ENCODE measurements around the gene DHX16. TPM values are rescaled to one million over a fixed set of nuclear protein-coding genes. Genes with fewer than 3 reads are reported as not detected.

Gene DHX16
- total RNA-seq, 2 experiments from 2014 or later = 27.1 to 37.5 TPM

GRCh38 chr6:30612213-30612612 lies 60.6 kb downstream of the DHX16 start:
- peaks cover 87% of the 10 kb centered on the region for H3K36me3 ChIP-seq (ENCODE audit: insufficient read depth, low read length)
- H4K20me1 ChIP-seq (ENCODE audit: insufficient read depth, low read length) = peaks cover 30% of the 10 kb centered on the region; the same call in 1 of the 2 replicates
- no peak for DNase-seq (ENCODE audit: low spot score)
- no peaks in the 10 kb centered on the region for H3K9me2 ChIP-seq (ENCODE audit: insufficient read depth, low read length)
- ChIA-PET POLR2A (interaction anchor here (0.5 to 3.6 kb wide), 6 partner anchors 13 to 96 kb away, joined by 3 to 38 read pairs (median 4); partner anchors contain the start of gene C6orf136), CTCF (ENCODE audit: unreplicated experiment) (interaction anchor here (0.6 to 1.1 kb wide), 2 partner anchors 112 to 119 kb away, joined by 3 read pairs; no protein-coding TSS in a partner anchor)
- peaks cover 27% of the 10 kb centered on the region for H3K4me1 ChIP-seq (ENCODE audit: insufficient read depth, low read length, poor library complexity, severe bottlenecking)
- no peak overlapping the region for H3K27ac ChIP-seq (ENCODE audit: low read depth, low read length, poor library complexity, severe bottlenecking)
- H2AFZ ChIP-seq (ENCODE audit: low read length) = no peak overlapping the region
- no peak for TF ChIP-seq EZH2phosphoT487 (IDR thresholded peaks at IDR 0.05; ENCODE audit: borderline replicate concordance, low read depth, low read length)
- TF ChIP-seq CTCF (conservative IDR thresholded peaks at IDR 0.05; ENCODE audit: low read length) = peak; percentile 63
- no peaks in the 10 kb centered on the region for H3K9me3 ChIP-seq (ENCODE audit: low read length)
- intact Hi-C loops (cut with micrococcal nuclease; ENCODE audit: unreplicated experiment) = no loop called here
- H3K4me2 ChIP-seq (ENCODE audit: low read length) = peak overlapping the region; percentile 99; the same call in 1 of the 2 replicates
- H3K79me2 ChIP-seq (ENCODE audit: insufficient read depth, low read depth, low read length) = peaks cover 55% of the 10 kb centered on the region
- H3K4me3 ChIP-seq (ENCODE audit: low read depth, low read length, poor library complexity, severe bottlenecking) = no peak overlapping the region
- BruUV-seq (replicated peaks) = no TSS peak

- H2AFZ ChIP-seq (ENCODE audit: low read length) = no peak overlapping the region
- peaks cover 31% of the 10 kb centered on the region; the same call in 1 of the 2 replicates for H4K20me1 ChIP-seq (ENCODE audit: insufficient read depth, low read length)
- no TSS peak for BruUV-seq (replicated peaks)
- no peak for DNase-seq (ENCODE audit: low spot score)
- H3K27ac ChIP-seq (ENCODE audit: low read depth, low read length, poor library complexity, severe bottlenecking) = no peak overlapping the region
- intact Hi-C loops (cut with micrococcal nuclease; ENCODE audit: unreplicated experiment) = no loop called here
- no peaks in the 10 kb centered on the region for H3K9me2 ChIP-seq (ENCODE audit: insufficient read depth, low read length)
- ChIA-PET CTCF (ENCODE audit: unreplicated experiment) (interaction anchor here (0.6 kb wide), 1 partner anchor 112 kb away, joined by 3 read pairs; no protein-coding TSS in a partner anchor), POLR2A (interaction anchor here (0.7 to 3.6 kb wide), 4 partner anchors 13 to 82 kb away, joined by 3 to 38 read pairs (median 4); partner anchors contain the start of gene C6orf136)
- TF ChIP-seq CTCF (conservative IDR thresholded peaks at IDR 0.05; ENCODE audit: low read length) = no peak
- TF ChIP-seq EZH2phosphoT487 (IDR thresholded peaks at IDR 0.05; ENCODE audit: borderline replicate concordance, low read depth, low read length) = no peak
- H3K79me2 ChIP-seq (ENCODE audit: insufficient read depth, low read depth, low read length) = peaks cover 54% of the 10 kb centered on the region
- peak overlapping the region; percentile 99; the same call in 1 of the 2 replicates for H3K4me2 ChIP-seq (ENCODE audit: low read length)
- peaks cover 27% of the 10 kb centered on the region for H3K4me1 ChIP-seq (ENCODE audit: insufficient read depth, low read length, poor library complexity, severe bottlenecking)
- no peak overlapping the region for H3K4me3 ChIP-seq (ENCODE audit: low read depth, low read length, poor library complexity, severe bottlenecking)
- no peaks in the 10 kb centered on the region for H3K9me3 ChIP-seq (ENCODE audit: low read length)
- H3K36me3 ChIP-seq (ENCODE audit: insufficient read depth, low read length) = peaks cover 89% of the 10 kb centered on the region
These were observed 61.0 kb downstream of the DHX16 start for GRCh38 chr6:30611856-30612194.

- DNase-seq (ENCODE audit: low spot score) = no peak
- CTCF ChIA-PET (ENCODE audit: unreplicated experiment) = interaction anchor here (0.6 kb wide), 1 partner anchor 113 kb away, joined by 3 read pairs; no protein-coding TSS in a partner anchor
- H2AFZ ChIP-seq (ENCODE audit: low read length) = no peak overlapping the region
- H3K27ac ChIP-seq (ENCODE audit: low read depth, low read length, poor library complexity, severe bottlenecking) = no peak overlapping the region
- peaks cover 89% of the 10 kb centered on the region for H3K36me3 ChIP-seq (ENCODE audit: insufficient read depth, low read length)
- no peaks in the 10 kb centered on the region for H3K9me3 ChIP-seq (ENCODE audit: low read length)
- peaks cover 36% of the 10 kb centered on the region; the same call in 1 of the 2 replicates for H4K20me1 ChIP-seq (ENCODE audit: insufficient read depth, low read length)
- no peak overlapping the region for H3K4me3 ChIP-seq (ENCODE audit: low read depth, low read length, poor library complexity, severe bottlenecking)
- peaks cover 52% of the 10 kb centered on the region for H3K79me2 ChIP-seq (ENCODE audit: insufficient read depth, low read depth, low read length)
- intact Hi-C loops (cut with micrococcal nuclease; ENCODE audit: unreplicated experiment) = no loop called here
- no TSS peak for BruUV-seq (replicated peaks)
- H3K4me2 ChIP-seq (ENCODE audit: low read length) = peak overlapping the region; percentile 12; the same call in 1 of the 2 replicates
- H3K4me1 ChIP-seq (ENCODE audit: insufficient read depth, low read length, poor library complexity, severe bottlenecking) = peaks cover 27% of the 10 kb centered on the region
- POLR2A ChIA-PET = interaction anchor here (1.2 to 3.6 kb wide), 2 partner anchors 12 to 19 kb away, joined by 3 to 38 read pairs; no protein-coding TSS in a partner anchor
- H3K9me2 ChIP-seq (ENCODE audit: insufficient read depth, low read length) = no peaks in the 10 kb centered on the region
- TF ChIP-seq CTCF (conservative IDR thresholded peaks at IDR 0.05; ENCODE audit: low read length) (no peak), EZH2phosphoT487 (IDR thresholded peaks at IDR 0.05; ENCODE audit: borderline replicate concordance, low read depth, low read length) (no peak)
These were observed 61.5 kb downstream of the DHX16 start for GRCh38 chr6:30611150-30611855.

Measured in OCI-LY7 (cell line).